Mesothelial cell of epicardium (in vitro differentiated cells): ENCODE results near the gene ARHGEF28. TPM values are rescaled to one million over a fixed set of nuclear protein-coding genes. Genes with fewer than 3 reads are reported as not detected.

Source experiments
- DNase-seq, 2 experiments: peaks; one replicate each; pipeline ENCODE4 v3.0.0; 2021; ENCODE audit warnings: low spot score in 2 of 2; ENCODE audit not compliant: unreplicated experiment in 2 of 2
- H3K27ac Mint-ChIP-seq: 2 replicates; pipeline ENCODE4 v1.8.0; 2021; ENCODE audit warnings: mixed read lengths
- H3K27me3 Mint-ChIP-seq: 2 replicates; pipeline ENCODE4 v1.8.0; 2021; ENCODE audit warnings: low read depth, mixed read lengths
- H3K36me3 Mint-ChIP-seq: 2 replicates; pipeline ENCODE4 v1.8.0; 2021; ENCODE audit warnings: mixed read lengths
- H3K4me1 Mint-ChIP-seq: 2 replicates; pipeline ENCODE4 v1.8.0; 2021; ENCODE audit warnings: mixed read lengths
- H3K4me3 Mint-ChIP-seq: 2 replicates; pipeline ENCODE4 v1.8.0; 2021; ENCODE audit warnings: mild to moderate bottlenecking, moderate library complexity, mixed read lengths
- H3K9me3 Mint-ChIP-seq: 2 replicates; pipeline ENCODE4 v1.8.0; 2021; ENCODE audit warnings: mixed read lengths
- total RNA-seq: library from RNA; stranded (reverse); gene quantifications from 3 replicates; pipeline ENCODE4 v1.2.1, GENCODE V29; 2021
- TF ChIP-seq, protein P1 (sequence below): fragments of 200-600 bp; sonication (generic); IDR thresholded peaks from one replicate; pipeline ENCODE4 v1.5.0; 2021; ENCODE audit warnings: antibody characterized with exemption; ENCODE audit not compliant: unreplicated experiment

Gene ARHGEF28
- total RNA-seq, 1 donor from 2014 or later = 0.40 TPM

DNA sequence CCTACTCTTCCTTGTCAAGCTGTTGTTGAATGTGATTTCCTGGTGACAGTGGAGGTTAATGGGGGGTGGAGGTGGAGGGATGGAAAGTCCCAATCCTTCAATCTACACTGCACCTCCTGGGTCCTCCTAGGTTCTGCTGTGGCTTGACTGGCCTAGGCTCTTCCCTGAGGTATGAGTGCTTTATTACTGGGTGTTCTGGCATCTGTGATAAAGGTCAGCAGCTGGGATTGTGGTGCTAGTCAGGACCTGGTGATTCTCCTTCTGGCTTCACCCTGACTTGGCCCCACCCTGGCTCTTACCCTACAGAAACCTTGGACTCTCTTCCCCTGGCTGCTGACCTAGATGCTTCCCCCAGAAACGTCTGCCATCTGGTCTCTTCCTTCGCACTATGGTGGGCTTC is 194.3 kb downstream of the ARHGEF28 start:
- Mint-ChIP-seq H3K27me3 (no peaks in the 10 kb centered on the region), H3K9me3 (no peaks in the 10 kb centered on the region), H3K27ac (no peak overlapping the region), H3K36me3 (no peaks in the 10 kb centered on the region), H3K4me1 (peaks cover 10% of the 10 kb centered on the region), H3K4me3 (no peak overlapping the region)
- TF ChIP-seq, protein P1, sequence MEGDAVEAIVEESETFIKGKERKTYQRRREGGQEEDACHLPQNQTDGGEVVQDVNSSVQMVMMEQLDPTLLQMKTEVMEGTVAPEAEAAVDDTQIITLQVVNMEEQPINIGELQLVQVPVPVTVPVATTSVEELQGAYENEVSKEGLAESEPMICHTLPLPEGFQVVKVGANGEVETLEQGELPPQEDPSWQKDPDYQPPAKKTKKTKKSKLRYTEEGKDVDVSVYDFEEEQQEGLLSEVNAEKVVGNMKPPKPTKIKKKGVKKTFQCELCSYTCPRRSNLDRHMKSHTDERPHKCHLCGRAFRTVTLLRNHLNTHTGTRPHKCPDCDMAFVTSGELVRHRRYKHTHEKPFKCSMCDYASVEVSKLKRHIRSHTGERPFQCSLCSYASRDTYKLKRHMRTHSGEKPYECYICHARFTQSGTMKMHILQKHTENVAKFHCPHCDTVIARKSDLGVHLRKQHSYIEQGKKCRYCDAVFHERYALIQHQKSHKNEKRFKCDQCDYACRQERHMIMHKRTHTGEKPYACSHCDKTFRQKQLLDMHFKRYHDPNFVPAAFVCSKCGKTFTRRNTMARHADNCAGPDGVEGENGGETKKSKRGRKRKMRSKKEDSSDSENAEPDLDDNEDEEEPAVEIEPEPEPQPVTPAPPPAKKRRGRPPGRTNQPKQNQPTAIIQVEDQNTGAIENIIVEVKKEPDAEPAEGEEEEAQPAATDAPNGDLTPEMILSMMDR = no peak
- DNase-seq = no peak

GRCh38 chr5:73821003-73821402 is 195.0 kb downstream of the ARHGEF28 start:
- no peaks in the 10 kb centered on the region for H3K27me3 Mint-ChIP-seq
- TF ChIP-seq, protein P1 = no peak
- DNase-seq = no peak
- H3K4me1 Mint-ChIP-seq = peaks cover 10% of the 10 kb centered on the region
- H3K36me3 Mint-ChIP-seq = no peaks in the 10 kb centered on the region
- no peaks in the 10 kb centered on the region for H3K9me3 Mint-ChIP-seq
- no peak overlapping the region for H3K27ac Mint-ChIP-seq
- no peak overlapping the region for H3K4me3 Mint-ChIP-seq

DNA sequence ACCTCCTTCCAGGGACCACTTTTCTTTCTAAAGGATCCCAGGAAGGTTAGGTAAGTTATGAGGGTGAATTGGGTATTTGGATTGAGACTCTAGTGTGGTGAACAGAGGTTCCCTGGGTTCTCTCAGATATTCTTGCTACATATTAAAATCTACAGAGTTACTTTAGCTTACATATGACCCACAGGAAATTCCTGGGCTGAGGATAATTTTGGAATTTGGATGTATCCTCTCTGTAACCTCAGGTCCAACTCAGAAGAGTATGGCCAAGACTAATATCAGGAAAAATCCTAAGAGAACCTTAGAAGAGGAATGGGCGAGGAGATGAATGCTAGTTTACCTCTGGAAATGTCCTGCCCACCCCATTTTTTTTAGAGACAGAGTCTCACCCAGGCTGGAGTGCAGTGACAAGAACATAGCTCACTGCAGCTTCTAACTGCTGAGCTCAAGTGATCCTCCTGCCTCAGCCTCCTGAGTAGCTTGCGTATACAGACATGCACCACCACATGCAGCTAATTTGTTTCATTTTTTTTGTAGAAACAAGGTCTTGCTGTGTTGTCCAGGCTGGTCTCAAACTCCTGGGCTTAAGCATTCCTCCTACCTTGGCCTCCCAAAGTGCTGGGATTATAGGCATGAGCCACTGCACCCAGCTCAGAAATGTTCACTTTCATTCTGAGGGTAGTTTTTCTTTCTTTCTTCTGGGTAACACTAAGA is 196.4 kb downstream of the ARHGEF28 start:
- Mint-ChIP-seq H3K27me3 (no peaks in the 10 kb centered on the region), H3K9me3 (no peaks in the 10 kb centered on the region), H3K27ac (no peak overlapping the region), H3K36me3 (no peaks in the 10 kb centered on the region), H3K4me3 (no peak overlapping the region), H3K4me1 (peaks cover 10% of the 10 kb centered on the region)
- no peak for DNase-seq
- TF ChIP-seq, protein P1 = no peak

GRCh38 chr5:73822989-73823339 is 197.0 kb downstream of the ARHGEF28 start:
- no peaks in the 10 kb centered on the region for H3K9me3 Mint-ChIP-seq
- no peak overlapping the region for H3K4me3 Mint-ChIP-seq
- H3K27me3 Mint-ChIP-seq = no peaks in the 10 kb centered on the region
- no peaks in the 10 kb centered on the region for H3K36me3 Mint-ChIP-seq
- peak overlapping the region; percentile 41 for H3K27ac Mint-ChIP-seq
- peaks cover 10% of the 10 kb centered on the region for H3K4me1 Mint-ChIP-seq
- DNase-seq = no peak
- TF ChIP-seq, protein P1 = no peak

DNA sequence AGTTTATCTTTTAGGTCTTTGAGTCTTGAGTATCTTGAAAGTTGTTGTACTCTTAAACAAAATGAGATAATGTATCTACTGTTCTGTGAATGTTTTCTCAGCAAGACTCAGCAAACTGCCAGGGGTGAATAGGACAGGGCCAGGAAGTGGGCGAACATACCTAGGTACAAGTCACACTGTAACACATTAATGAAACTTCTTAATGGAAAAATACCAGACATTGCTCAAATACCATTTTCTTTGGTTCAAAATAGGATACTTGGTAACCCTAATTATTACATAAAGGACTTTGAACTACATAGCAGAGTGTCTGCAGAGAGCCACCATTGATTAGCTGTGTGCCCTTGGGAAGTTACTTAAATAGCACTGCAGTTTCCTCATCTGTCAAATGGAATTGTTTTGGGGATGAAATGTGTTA is 197.5 kb downstream of the ARHGEF28 start:
- Mint-ChIP-seq H3K27me3 (no peaks in the 10 kb centered on the region), H3K36me3 (no peaks in the 10 kb centered on the region), H3K27ac (peak overlapping the region; percentile 75), H3K4me1 (peaks cover 10% of the 10 kb centered on the region), H3K9me3 (no peaks in the 10 kb centered on the region), H3K4me3 (no peak overlapping the region)
- TF ChIP-seq, protein P1 = no peak
- DNase-seq = no peak

- Mint-ChIP-seq H3K36me3 (no peaks in the 10 kb centered on the region), H3K4me1 (peaks cover 10% of the 10 kb centered on the region), H3K27me3 (no peaks in the 10 kb centered on the region), H3K27ac (no peak overlapping the region), H3K4me3 (no peak overlapping the region), H3K9me3 (no peaks in the 10 kb centered on the region)
- TF ChIP-seq, protein P1 = no peak
- DNase-seq = no peak
Observed at GRCh38 chr5:73825199-73825598, 199.2 kb downstream of the ARHGEF28 start.
